ENCODE measurements around the gene GBP6.
"Not testable (repeated sequence)": the region's sequence is repeated elsewhere in the genome, so short reads cannot be mapped to it uniquely, and the experiment has no call there.

- TF ChIP-seq CTCF, POLR2A, EP300 (IDR thresholded peaks at IDR 0.05): not testable (repeated sequence)
Measured at GRCh38 chr1:89345479-89345878, 18.4 kb upstream of the GBP6 start.

All from tibial nerve (tissue), 4 donors.